ENCODE measurements around the gene FNBP1. TPM values are rescaled to one million over a fixed set of nuclear protein-coding genes. Genes with fewer than 3 reads are reported as not detected.

FNBP1 gene
- total and polyA plus RNA-seq, 2 of the 13 experiments (the other 11 are each of a cell fraction or from before 2014, with no cell fraction given): 5.4 to 19.5 TPM

DNA sequence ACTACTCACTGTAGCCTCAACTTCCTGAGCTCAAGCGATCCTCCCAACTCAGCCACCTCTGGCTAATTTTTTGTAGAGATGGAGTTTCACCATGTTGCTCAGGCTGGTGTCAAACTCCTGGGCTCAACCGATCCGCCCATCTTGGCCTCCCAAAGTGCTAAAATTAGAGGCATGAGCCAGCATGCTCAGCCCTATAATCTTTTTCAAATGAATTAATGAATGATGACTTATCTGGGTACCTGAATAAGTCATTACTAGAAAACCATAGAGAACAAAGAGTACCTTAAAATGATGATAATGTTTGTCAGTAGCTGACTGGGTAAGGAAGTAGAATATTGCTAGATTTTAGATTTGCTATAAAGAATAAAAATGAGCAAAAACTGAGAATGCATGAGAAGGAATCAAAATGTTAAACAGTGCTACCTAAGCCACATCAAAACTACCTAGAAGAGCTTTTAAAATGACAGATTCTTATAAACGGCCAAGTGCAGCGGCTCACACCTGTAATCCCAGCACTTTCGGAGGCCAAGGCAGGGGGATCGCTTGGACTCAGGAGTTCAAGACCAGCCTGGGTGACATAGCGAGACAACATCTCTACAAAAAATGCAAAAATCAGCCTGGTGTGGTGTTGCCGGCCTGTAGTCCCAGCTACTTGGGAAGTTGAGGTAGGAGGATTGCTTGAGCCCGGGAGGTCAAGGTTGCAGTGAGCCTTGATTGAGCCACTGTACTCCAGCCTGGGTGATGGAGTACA is 13.6 kb downstream of the FNBP1 start:
- no TSS peak for BruUV-seq (replicated peaks)
- peak overlapping the region in 2 of 3 experiments; percentile 42; a peak in 3 of 6 replicates for H3K4me3 ChIP-seq (replicated peaks in 1 of 3; ENCODE audit: insufficient read depth in 1 of 3, low read depth in 2 of 3, low read length in 3 of 3)
- intact Hi-C loops (cut with micrococcal nuclease; ENCODE audit: unreplicated experiment) (no loop called here), in situ Hi-C loops (cut with HindIII; ENCODE audit: extremely low pct_ligation_motif_present, low pct_unique_long_range_greater_than_20kb) (no loop called here)
- ChIA-PET CTCF (ENCODE audit: low intra/inter-chr PET ratio, low total read pairs) (no interaction called here), POLR2A (interaction anchor here (0.8 to 2.1 kb wide), 5 partner anchors 12 to 24 kb away, joined by 4 to 11 read pairs (median 8); partner anchors contain the start of genes FNBP1 and GPR107)
- peaks cover 52% of the 10 kb centered on the region for H3K79me2 ChIP-seq (ENCODE audit: insufficient read depth, low read length)
- ATAC-seq (peak; percentile 25; the same call in 2 of the 3 replicates), DNase-seq (ENCODE audit: low spot score) (no peak), FAIRE-seq (no peak)
- peak overlapping the region; percentile 82 for H3K4me2 ChIP-seq (ENCODE audit: low read depth, low read length)
- no peaks in the 10 kb centered on the region for H3K9me3 ChIP-seq (ENCODE audit: low read length)
- no peaks in the 10 kb centered on the region for H3K36me3 ChIP-seq (replicated peaks in 1 of 2; ENCODE audit: control insufficient read depth in 1 of 2, insufficient read depth in 2 of 2, low read length in 2 of 2)
- H4K20me1 ChIP-seq (ENCODE audit: insufficient read depth, low read length): no peaks in the 10 kb centered on the region
- H3K4me1 ChIP-seq (ENCODE audit: insufficient read depth, low read length): peaks cover 79% of the 10 kb centered on the region
- TF ChIP-seq ZNF331 (CRISPR knock-in tag; IDR thresholded peaks at IDR 0.05) (no peak), ZNF547 (CRISPR knock-in tag; IDR thresholded peaks at IDR 0.05) (no peak), CREB1 (IDR thresholded peaks at IDR 0.05) (no peak), CREB1 (CRISPR knock-in tag; IDR thresholded peaks at IDR 0.05) (no peak), NAIF1 (CRISPR knock-in tag; IDR thresholded peaks at IDR 0.05; ENCODE audit: borderline replicate concordance) (0 out of 2 replicates have a peak, but pooled peaks have one; percentile 6), ZNF30 (CRISPR knock-in tag; IDR thresholded peaks at IDR 0.05) (no peak)
- TF ChIP-seq, protein P1, sequence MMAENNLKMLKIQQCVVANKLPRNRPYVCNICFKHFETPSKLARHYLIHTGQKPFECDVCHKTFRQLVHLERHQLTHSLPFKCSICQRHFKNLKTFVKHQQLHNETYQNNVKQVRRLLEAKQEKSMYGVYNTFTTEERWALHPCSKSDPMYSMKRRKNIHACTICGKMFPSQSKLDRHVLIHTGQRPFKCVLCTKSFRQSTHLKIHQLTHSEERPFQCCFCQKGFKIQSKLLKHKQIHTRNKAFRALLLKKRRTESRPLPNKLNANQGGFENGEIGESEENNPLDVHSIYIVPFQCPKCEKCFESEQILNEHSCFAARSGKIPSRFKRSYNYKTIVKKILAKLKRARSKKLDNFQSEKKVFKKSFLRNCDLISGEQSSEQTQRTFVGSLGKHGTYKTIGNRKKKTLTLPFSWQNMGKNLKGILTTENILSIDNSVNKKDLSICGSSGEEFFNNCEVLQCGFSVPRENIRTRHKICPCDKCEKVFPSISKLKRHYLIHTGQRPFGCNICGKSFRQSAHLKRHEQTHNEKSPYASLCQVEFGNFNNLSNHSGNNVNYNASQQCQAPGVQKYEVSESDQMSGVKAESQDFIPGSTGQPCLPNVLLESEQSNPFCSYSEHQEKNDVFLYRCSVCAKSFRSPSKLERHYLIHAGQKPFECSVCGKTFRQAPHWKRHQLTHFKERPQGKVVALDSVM (CRISPR knock-in tag; IDR thresholded peaks at IDR 0.05): peak; percentile 29; the same call in 1 of the 2 replicates
- WGBS (ENCODE audit: low lambda C conversion rate): 69% methylated on average over 10 of the region's 10 CpGs
- H3K9ac ChIP-seq (ENCODE audit: insufficient read depth, low read depth, low read length): peak overlapping the region; percentile 64
- H3K27me3 ChIP-seq (ENCODE audit: control insufficient read depth in 1 of 2, insufficient read depth in 2 of 2, low read length in 2 of 2): no peaks in the 10 kb centered on the region
- H2AFZ ChIP-seq (ENCODE audit: low read length): no peak overlapping the region
- H3K27ac ChIP-seq (ENCODE audit: extremely low read length, insufficient read depth, low read length): peak overlapping the region; percentile 91
